ENCODE results near the gene TUBAL3. TPM values are rescaled to one million over a fixed set of nuclear protein-coding genes. Genes with fewer than 3 reads are reported as not detected.

Gene TUBAL3
- total and polyA plus RNA-seq, 8 donors = 0.08 to 0.14 (median 0.09) TPM; not detected in 5

- H3K27me3 ChIP-seq = peaks cover 0 to 6% (median 3%) of the 10 kb centered on the region in 4 donors
- intact Hi-C loops (cut with DNase I) = no loop called here
- no peak for FAIRE-seq
- no peaks in the 10 kb centered on the region for H3K4me1 ChIP-seq
- DNase-seq = no peak
- no peak for TF ChIP-seq CTCF (IDR thresholded peaks at IDR 0.05)
- H3K9me3 ChIP-seq = no peaks in the 10 kb centered on the region
- WGBS, 2 donors = 79 to 84% methylated on average over 4 of the region's 4 CpGs
- H3K4me3 ChIP-seq = no peak overlapping the region
- no peak overlapping the region for H3K27ac ChIP-seq
- ATAC-seq = no peak
- H3K36me3 ChIP-seq = no peaks in the 10 kb centered on the region
Observed at GRCh38 chr10:5361966-5362365, 42.7 kb downstream of the TUBAL3 start.

GRCh38 chr10:5360318-5360915 lies 44.2 kb downstream of the TUBAL3 start:
- no peak for TF ChIP-seq CTCF (IDR thresholded peaks at IDR 0.05)
- no peaks in the 10 kb centered on the region for H3K36me3 ChIP-seq
- WGBS, 2 donors = 57 to 60% methylated on average over 7 of the region's 7 CpGs
- H3K27me3 ChIP-seq = peaks cover 0 to 6% (median 3%) of the 10 kb centered on the region in 4 donors
- FAIRE-seq = no peak
- no peak for ATAC-seq
- no peaks in the 10 kb centered on the region for H3K9me3 ChIP-seq
- no peak for DNase-seq
- no peak overlapping the region for H3K4me3 ChIP-seq
- no peak overlapping the region for H3K27ac ChIP-seq
- intact Hi-C loops (cut with DNase I) = no loop called here
- no peaks in the 10 kb centered on the region for H3K4me1 ChIP-seq

DNA sequence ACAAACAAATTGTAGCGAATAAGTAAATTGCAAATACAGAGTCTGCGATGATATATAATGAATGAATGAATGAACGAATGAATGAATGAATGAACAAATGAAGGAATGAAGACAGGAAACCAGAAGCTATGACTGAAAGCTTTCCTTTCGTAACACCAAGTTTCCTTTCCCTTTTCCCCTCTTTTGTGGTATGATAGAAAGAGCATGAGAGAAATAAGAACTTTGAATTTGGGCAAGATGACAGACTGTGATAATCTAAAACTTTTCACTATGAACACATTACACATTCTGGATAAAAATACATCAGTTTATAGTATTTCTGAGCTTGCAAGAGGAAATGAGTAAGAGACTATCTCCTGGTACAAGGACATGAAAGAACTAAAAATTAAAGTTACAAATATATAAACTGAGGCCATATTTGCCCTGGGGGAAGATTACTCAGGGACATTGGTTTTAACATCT lies 48.3 kb downstream of the TUBAL3 start:
- H3K9me3 ChIP-seq = no peaks in the 10 kb centered on the region
- FAIRE-seq (no peak), DNase-seq (no peak), ATAC-seq (no peak)
- H3K27me3 ChIP-seq = peaks cover 0 to 6% (median 0%) of the 10 kb centered on the region in 4 donors
- H3K4me1 ChIP-seq = no peaks in the 10 kb centered on the region
- no peaks in the 10 kb centered on the region for H3K36me3 ChIP-seq
- WGBS, 2 donors = 72 to 76% methylated on average over 4 of the region's 4 CpGs
- no peak overlapping the region for H3K27ac ChIP-seq
- intact Hi-C loops (cut with DNase I) = no loop called here
- TF ChIP-seq CTCF (IDR thresholded peaks at IDR 0.05) = no peak
- H3K4me3 ChIP-seq = no peak overlapping the region

DNA sequence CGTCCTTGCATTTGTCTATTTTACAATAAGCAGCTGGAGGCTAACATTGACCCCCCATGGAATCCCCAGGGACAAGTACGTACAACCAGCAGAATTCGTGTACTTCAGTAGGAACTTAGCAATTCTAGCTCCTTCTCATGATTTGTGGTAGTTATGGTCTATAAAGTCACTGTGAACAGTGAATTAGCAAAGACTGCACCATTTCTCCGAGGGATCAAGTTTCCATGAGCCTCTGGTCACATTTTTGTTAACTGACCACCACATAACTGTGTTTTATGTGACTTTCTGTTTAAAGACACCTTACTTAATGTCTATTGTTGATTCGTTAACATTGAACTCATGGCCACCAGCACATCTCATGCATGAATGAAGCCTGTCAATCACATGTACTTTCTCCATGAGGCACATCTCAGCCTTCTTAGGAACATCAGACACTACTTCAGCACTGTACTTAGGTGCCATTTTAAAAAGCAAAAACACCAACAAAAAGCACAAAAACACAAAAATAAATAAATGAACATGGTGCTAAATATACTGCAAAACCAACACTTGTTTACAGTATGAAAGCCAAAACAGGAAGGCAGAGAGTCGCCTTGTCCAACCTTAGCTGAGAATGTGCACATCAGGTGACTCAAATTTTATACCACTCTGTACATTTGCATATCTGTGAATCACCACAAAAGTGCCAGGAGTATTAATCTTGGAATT lies 48.9 kb downstream of the TUBAL3 start:
- H3K9me3 ChIP-seq = no peaks in the 10 kb centered on the region
- peaks cover 0 to 6% (median 0%) of the 10 kb centered on the region in 4 donors for H3K27me3 ChIP-seq
- no peak overlapping the region for H3K4me3 ChIP-seq
- ATAC-seq (no peak), DNase-seq (no peak), FAIRE-seq (no peak)
- H3K36me3 ChIP-seq = no peaks in the 10 kb centered on the region
- intact Hi-C loops (cut with DNase I) = no loop called here
- no peak overlapping the region for H3K27ac ChIP-seq
- 80 to 87% methylated on average over 6 of the region's 6 CpGs for WGBS, 2 donors
- no peaks in the 10 kb centered on the region for H3K4me1 ChIP-seq
- TF ChIP-seq CTCF (IDR thresholded peaks at IDR 0.05) = no peak

DNA sequence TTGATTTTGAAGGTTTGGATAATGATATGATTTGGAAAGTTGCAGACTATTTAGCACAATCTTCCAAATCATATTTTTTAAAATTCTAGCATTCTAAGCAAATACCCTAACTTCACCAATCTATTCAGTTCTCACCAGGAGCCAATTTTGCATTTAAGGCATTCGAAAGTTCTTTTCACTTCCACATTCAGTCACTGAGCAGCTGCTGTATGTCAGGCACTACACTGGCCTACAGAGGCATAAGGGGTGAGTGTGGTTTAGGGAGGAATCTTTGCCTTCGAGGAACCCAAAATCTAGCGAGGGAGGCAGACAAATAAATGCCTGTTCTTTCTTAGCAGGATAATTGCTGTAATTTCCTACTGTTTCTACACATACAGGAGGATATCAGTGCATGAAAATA lies 50.6 kb downstream of the TUBAL3 start:
- Histone ChIP-seq H3K36me3 (no peaks in the 10 kb centered on the region), H3K27ac (no peak overlapping the region), H3K27me3 (no peaks in the 10 kb centered on the region), H3K9me3 (no peaks in the 10 kb centered on the region), H3K4me3 (no peak overlapping the region), H3K4me1 (no peaks in the 10 kb centered on the region)
- no peak for ATAC-seq
- no peak for DNase-seq
- intact Hi-C loops (cut with DNase I) = no loop called here
- TF ChIP-seq CTCF (IDR thresholded peaks at IDR 0.05) = no peak
- WGBS, 2 donors = 40 to 82% methylated on average over 3 of the region's 3 CpGs
- no peak for FAIRE-seq
